ENCODE results near the gene EML2. TPM values are rescaled to one million over a fixed set of nuclear protein-coding genes. Genes with fewer than 3 reads are reported as not detected.

EML2 gene
- total and polyA plus RNA-seq, 8 donors = 20.9 to 51.2 (median 30.1) TPM

DNA sequence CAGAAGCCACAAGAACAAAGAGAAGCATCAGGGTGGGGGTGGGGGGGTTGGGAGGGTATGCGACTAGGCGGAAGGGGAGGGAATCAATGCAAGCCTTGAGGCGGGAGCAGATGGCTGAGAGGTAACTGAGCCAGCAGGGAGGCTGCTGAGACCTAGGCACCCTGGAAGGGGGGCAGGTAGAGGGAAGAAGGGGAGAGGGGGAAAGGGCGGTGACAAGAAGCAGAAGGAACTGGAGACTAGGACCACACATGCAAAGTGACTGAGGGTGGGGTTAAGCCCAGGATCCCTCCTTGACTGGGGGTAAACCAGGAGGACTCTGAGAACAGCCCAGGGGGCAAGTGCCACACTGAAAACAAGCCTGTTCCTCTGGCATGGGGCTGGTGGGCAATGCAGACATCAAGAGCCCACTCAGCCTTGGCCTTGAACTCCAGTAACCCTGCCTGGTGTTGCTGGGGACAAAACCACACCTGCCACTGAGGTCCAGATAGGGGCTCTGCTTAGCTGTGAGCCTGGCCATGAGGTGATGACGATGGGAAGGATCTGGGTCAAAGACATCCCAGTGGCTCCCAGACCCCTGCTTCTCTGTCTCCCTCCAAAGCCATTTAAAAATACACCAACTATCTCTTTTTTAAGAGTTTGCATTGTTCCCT, 74.9 kb downstream of the EML2 start:
- no peak overlapping the region for H3K27ac ChIP-seq
- no peak overlapping the region for H3K4me3 ChIP-seq
- intact Hi-C loops (cut with DNase I) = no loop called here
- H3K9me3 ChIP-seq = no peaks in the 10 kb centered on the region
- TF ChIP-seq, protein P1, sequence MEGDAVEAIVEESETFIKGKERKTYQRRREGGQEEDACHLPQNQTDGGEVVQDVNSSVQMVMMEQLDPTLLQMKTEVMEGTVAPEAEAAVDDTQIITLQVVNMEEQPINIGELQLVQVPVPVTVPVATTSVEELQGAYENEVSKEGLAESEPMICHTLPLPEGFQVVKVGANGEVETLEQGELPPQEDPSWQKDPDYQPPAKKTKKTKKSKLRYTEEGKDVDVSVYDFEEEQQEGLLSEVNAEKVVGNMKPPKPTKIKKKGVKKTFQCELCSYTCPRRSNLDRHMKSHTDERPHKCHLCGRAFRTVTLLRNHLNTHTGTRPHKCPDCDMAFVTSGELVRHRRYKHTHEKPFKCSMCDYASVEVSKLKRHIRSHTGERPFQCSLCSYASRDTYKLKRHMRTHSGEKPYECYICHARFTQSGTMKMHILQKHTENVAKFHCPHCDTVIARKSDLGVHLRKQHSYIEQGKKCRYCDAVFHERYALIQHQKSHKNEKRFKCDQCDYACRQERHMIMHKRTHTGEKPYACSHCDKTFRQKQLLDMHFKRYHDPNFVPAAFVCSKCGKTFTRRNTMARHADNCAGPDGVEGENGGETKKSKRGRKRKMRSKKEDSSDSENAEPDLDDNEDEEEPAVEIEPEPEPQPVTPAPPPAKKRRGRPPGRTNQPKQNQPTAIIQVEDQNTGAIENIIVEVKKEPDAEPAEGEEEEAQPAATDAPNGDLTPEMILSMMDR (IDR thresholded peaks at IDR 0.05) = no peak
- H3K36me3 ChIP-seq = no peaks in the 10 kb centered on the region
- H3K27me3 ChIP-seq = no peaks in the 10 kb centered on the region
- no peak for FAIRE-seq
- 77 to 81% methylated on average over 5 of the region's 5 CpGs for WGBS, 2 donors
- no peak for DNase-seq
- ATAC-seq = no peak
- H3K4me1 ChIP-seq = no peaks in the 10 kb centered on the region

DNA sequence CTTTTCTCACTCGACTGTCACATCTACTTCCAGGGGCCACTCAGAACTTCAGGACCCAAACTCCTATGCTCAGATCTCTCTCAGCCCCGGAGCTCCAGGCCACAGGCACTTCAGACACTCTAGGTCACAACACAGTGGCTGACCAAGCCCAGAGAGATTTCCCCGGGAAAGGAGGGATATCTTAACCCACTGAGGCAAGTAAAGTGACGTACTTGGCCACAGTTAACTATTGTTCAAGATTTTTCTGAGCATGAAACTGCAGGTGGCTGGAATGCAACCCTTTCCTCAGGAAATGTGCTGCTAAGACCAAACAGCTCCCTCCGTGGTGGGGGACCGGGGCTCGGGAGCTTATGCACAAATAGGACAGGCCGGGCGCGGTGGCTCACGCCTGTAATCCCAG, 78.5 kb downstream of the EML2 start:
- Histone ChIP-seq H3K27me3 (no peaks in the 10 kb centered on the region), H3K4me1 (no peaks in the 10 kb centered on the region), H3K9me3 (no peaks in the 10 kb centered on the region), H3K27ac (no peak overlapping the region), H3K36me3 (no peaks in the 10 kb centered on the region), H3K4me3 (no peak overlapping the region)
- ATAC-seq = no peak
- intact Hi-C loops (cut with DNase I) = no loop called here
- DNase-seq = peak in 1 of 6 donors; percentile 13
- TF ChIP-seq, protein P1 (IDR thresholded peaks at IDR 0.05) = no peak
- FAIRE-seq = no peak
- 77 to 86% methylated on average over 11 of the region's 11 CpGs for WGBS, 2 donors

DNA sequence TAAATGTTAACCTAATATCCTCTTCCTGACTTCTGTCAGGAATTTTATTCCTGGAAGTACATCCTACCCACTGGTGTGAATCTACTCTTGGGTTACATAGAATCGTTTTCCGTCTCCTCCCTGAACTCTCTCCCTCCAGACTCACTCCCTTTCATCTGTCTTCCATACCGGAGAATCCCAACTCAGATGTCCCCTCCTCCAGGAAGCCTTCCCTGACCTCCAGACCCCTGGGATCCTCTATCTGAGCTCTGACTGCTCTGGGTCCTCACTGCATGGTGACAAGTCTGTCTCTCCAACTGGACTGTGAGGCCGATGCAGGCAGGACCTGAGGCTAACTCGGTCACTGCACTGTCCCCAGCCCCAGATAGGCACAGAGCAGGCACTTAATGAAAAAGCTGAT, 79.2 kb downstream of the EML2 start:
- DNase-seq (peak in 1 of 6 donors; percentile 20), ATAC-seq (no peak), FAIRE-seq (no peak)
- TF ChIP-seq, protein P1 (IDR thresholded peaks at IDR 0.05) = no peak
- no peaks in the 10 kb centered on the region for H3K27me3 ChIP-seq
- no peaks in the 10 kb centered on the region for H3K36me3 ChIP-seq
- no peak overlapping the region for H3K4me3 ChIP-seq
- H3K27ac ChIP-seq = no peak overlapping the region
- intact Hi-C loops (cut with DNase I) = no loop called here
- no peaks in the 10 kb centered on the region for H3K9me3 ChIP-seq
- WGBS, 2 donors = 90 to 93% methylated on average over 5 of the region's 5 CpGs
- no peaks in the 10 kb centered on the region for H3K4me1 ChIP-seq

Small RNA genes within 50 kb of the gene (microRNA-seq; reads per million reads assigned to microRNA genes)
- 69.2 to 75.3 reads per million in 2 donors for gene MIR330
- gene MIR642A = 0 reads per million in 2 donors
- 0 reads per million in 2 donors for gene MIR642B

Other genes with a start within 250 kb of the EML2 start
- 10 to 100 TPM; 22.8 to 42.7 (median 27.6) TPM for gene PPP1R13L, start 234.3 kb downstream of the EML2 start, total RNA-seq
- 10 to 100 TPM; 50.5 to 54.4 TPM for gene PPP1R13L, start 234.3 kb downstream of the EML2 start, polyA plus RNA-seq
- gene POLR1G, start 232.8 kb downstream of the EML2 start, total RNA-seq = 1 to 10 TPM in 5 of 6 donors, under 1 TPM in 1; 0.91 to 5.3 (median 2.9) TPM
- gene POLR1G, start 232.8 kb downstream of the EML2 start, polyA plus RNA-seq = 1 to 10 TPM; 1.6 to 3.3 TPM
- 10 to 100 TPM; 28.9 to 33.5 (median 32.9) TPM for gene ERCC1, start 215.5 kb downstream of the EML2 start, total RNA-seq
- 10 to 100 TPM; 35.3 to 42.3 TPM for gene ERCC1, start 215.5 kb downstream of the EML2 start, polyA plus RNA-seq
- 10 to 100 TPM in 1 of 6 donors, 1 to 10 TPM in 3, under 1 TPM in 2; 0.79 to 17.0 (median 5.7) TPM for gene FOSB, start 171.4 kb downstream of the EML2 start, total RNA-seq
- gene FOSB, start 171.4 kb downstream of the EML2 start, polyA plus RNA-seq = 10 to 100 TPM; 12.9 to 21.6 TPM
- 1 to 10 TPM; 2.1 to 6.3 (median 3.2) TPM for gene RTN2, start 142.3 kb downstream of the EML2 start, total RNA-seq
- 1 to 10 TPM; 4.4 to 9.5 TPM for gene RTN2, start 142.3 kb downstream of the EML2 start, polyA plus RNA-seq
- gene PPM1N, start 141.0 kb downstream of the EML2 start, total RNA-seq = under 1 TPM; 0.22 to 0.41 (median 0.30) TPM
- 1 to 10 TPM in 1 of 2 donors, under 1 TPM in 1; 0.53 to 2.1 TPM for gene PPM1N, start 141.0 kb downstream of the EML2 start, polyA plus RNA-seq
- gene VASP, start 131.9 kb downstream of the EML2 start, total RNA-seq = 10 to 100 TPM; 12.5 to 49.3 (median 25.1) TPM
- gene VASP, start 131.9 kb downstream of the EML2 start, polyA plus RNA-seq = 10 to 100 TPM; 32.7 to 34.3 TPM
- 1 to 10 TPM; 3.4 to 8.0 (median 6.0) TPM for gene OPA3, start 54.6 kb downstream of the EML2 start, total RNA-seq
- gene OPA3, start 54.6 kb downstream of the EML2 start, polyA plus RNA-seq = 1 to 10 TPM; 3.7 to 3.8 TPM
- gene GPR4, start 37.2 kb downstream of the EML2 start, total RNA-seq = 1 to 10 TPM in 3 of 6 donors, under 1 TPM in 3; 0.56 to 2.2 (median 0.99) TPM
- gene GPR4, start 37.2 kb downstream of the EML2 start, polyA plus RNA-seq = 1 to 10 TPM; 2.4 to 3.0 TPM
- gene GIPR, start 28.8 kb upstream of the EML2 start, total RNA-seq = 10 to 100 TPM in 1 of 6 donors, 1 to 10 TPM in 5; 2.6 to 10.1 (median 6.6) TPM
- gene GIPR, start 28.8 kb upstream of the EML2 start, polyA plus RNA-seq = 10 to 100 TPM; 28.7 to 49.0 TPM
- gene SNRPD2, start 52.6 kb upstream of the EML2 start, total RNA-seq = 100 to 1,000 TPM in 5 of 6 donors, 10 to 100 TPM in 1; 77.6 to 141 (median 133) TPM
- gene SNRPD2, start 52.6 kb upstream of the EML2 start, polyA plus RNA-seq = 100 to 1,000 TPM; 125 to 183 TPM
- gene QPCTL, start 53.3 kb upstream of the EML2 start, total RNA-seq = 1 to 10 TPM; 3.4 to 6.3 (median 4.9) TPM
- gene QPCTL, start 53.3 kb upstream of the EML2 start, polyA plus RNA-seq = 1 to 10 TPM; 5.5 to 7.3 TPM
- 10 to 100 TPM in 4 of 6 donors, 1 to 10 TPM in 2; 6.7 to 11.3 (median 10.7) TPM for gene FBXO46, start 91.5 kb upstream of the EML2 start, total RNA-seq
- gene FBXO46, start 91.5 kb upstream of the EML2 start, polyA plus RNA-seq = 1 to 10 TPM; 8.3 to 8.7 TPM
- not detected for gene MEIOSIN, start 94.0 kb upstream of the EML2 start, total RNA-seq
- gene MEIOSIN, start 94.0 kb upstream of the EML2 start, polyA plus RNA-seq = not detected
- 10 to 100 TPM; 18.7 to 38.2 (median 28.0) TPM for gene SIX5, start 129.9 kb upstream of the EML2 start, total RNA-seq
- gene SIX5, start 129.9 kb upstream of the EML2 start, polyA plus RNA-seq = 10 to 100 TPM; 25.1 to 42.5 TPM
- 10 to 100 TPM; 27.0 to 74.7 (median 37.7) TPM for gene DMPK, start 143.1 kb upstream of the EML2 start, total RNA-seq
- gene DMPK, start 143.1 kb upstream of the EML2 start, polyA plus RNA-seq = 100 to 1,000 TPM; 147 to 293 TPM
- 10 to 100 TPM; 14.3 to 23.0 (median 18.6) TPM for gene DMWD, start 153.4 kb upstream of the EML2 start, total RNA-seq
- 10 to 100 TPM; 14.2 to 39.8 TPM for gene DMWD, start 153.4 kb upstream of the EML2 start, polyA plus RNA-seq
- gene RSPH6A, start 175.9 kb upstream of the EML2 start, total RNA-seq = under 1 TPM in 1 of 6 donors, not detected in 5; 0.08 TPM
- gene RSPH6A, start 175.9 kb upstream of the EML2 start, polyA plus RNA-seq = under 1 TPM in 1 of 2 donors, not detected in 1; 0.08 TPM
- 10 to 100 TPM; 25.7 to 44.7 (median 28.5) TPM for gene SYMPK, start 223.8 kb upstream of the EML2 start, total RNA-seq
- 100 to 1,000 TPM; 133 to 142 TPM for gene SYMPK, start 223.8 kb upstream of the EML2 start, polyA plus RNA-seq
- gene FOXA3, start 224.9 kb upstream of the EML2 start, total RNA-seq = 10 to 100 TPM; 20.6 to 45.0 (median 28.3) TPM
- 10 to 100 TPM; 19.8 to 24.1 TPM for gene FOXA3, start 224.9 kb upstream of the EML2 start, polyA plus RNA-seq
- gene IRF2BP1, start 246.7 kb upstream of the EML2 start, total RNA-seq = 10 to 100 TPM; 10.0 to 19.4 (median 14.7) TPM
- 10 to 100 TPM; 13.3 to 21.5 TPM for gene IRF2BP1, start 246.7 kb upstream of the EML2 start, polyA plus RNA-seq

Measured in pancreas (tissue), 10 donors.